HG03103 (cell line): ENCODE data around the gene COPB2.
"Not testable (repeated sequence)": the region's sequence is repeated elsewhere in the genome, so short reads cannot be mapped to it uniquely, and the experiment has no call there.

Experiments
- ATAC-seq: cut with Tn5 transposase; IDR thresholded peaks from one replicate; pipeline ENCODE4 v1.9.1; 2021; ENCODE audit warnings: low read depth; ENCODE audit not compliant: unreplicated experiment

Gene COPB2

GRCh38 chr3:139380575-139380974, 8.9 kb downstream of the COPB2 start:
- no peak for ATAC-seq

GRCh38 chr3:139378587-139379241, 10.7 kb downstream of the COPB2 start:
- ATAC-seq = no peak

- no peak for ATAC-seq
Measured at GRCh38 chr3:139377378-139377777, 12.1 kb downstream of the COPB2 start.

- no peak for ATAC-seq
Measured at GRCh38 chr3:139374099-139374498, 15.3 kb downstream of the COPB2 start.

GRCh38 chr3:139364549-139364948, 24.9 kb downstream of the COPB2 start:
- no peak for ATAC-seq

GRCh38 chr3:139361276-139361675, 28.2 kb downstream of the COPB2 start:
- no peak for ATAC-seq

- ATAC-seq = no peak
Measured at GRCh38 chr3:139358841-139359562, 30.4 kb downstream of the COPB2 start.

- peak; percentile 65 for ATAC-seq
Measured at GRCh38 chr3:139357899-139358298, 31.5 kb downstream of the COPB2 start.

- no peak for ATAC-seq
Measured at GRCh38 chr3:139355891-139356290, 33.6 kb downstream of the COPB2 start.

- ATAC-seq = no peak
Measured at GRCh38 chr3:139355476-139355875, 34.0 kb downstream of the COPB2 start.

- no peak for ATAC-seq
Measured at GRCh38 chr3:139354661-139355060, 34.8 kb downstream of the COPB2 start.

GRCh38 chr3:139353920-139354556, 35.4 kb downstream of the COPB2 start:
- no peak for ATAC-seq

- ATAC-seq = no peak
Measured at GRCh38 chr3:139346771-139347170, 42.7 kb downstream of the COPB2 start.

GRCh38 chr3:139343895-139344856, 45.3 kb downstream of the COPB2 start, which contains the start of gene MRPS22:
MRPS22 (plus strand) TSS chr3:139344020; CDS start chr3:139344027, 7 bp downstream.
- peak; percentile 97 for ATAC-seq

- ATAC-seq = no peak
Measured at GRCh38 chr3:139342054-139342453, 47.4 kb downstream of the COPB2 start.

GRCh38 chr3:139340784-139341183, 48.7 kb downstream of the COPB2 start:
- no peak for ATAC-seq

- no peak for ATAC-seq
Measured at GRCh38 chr3:139339219-139339906, 50.1 kb downstream of the COPB2 start.

- no peak for ATAC-seq
Measured at GRCh38 chr3:139338405-139338804, 51.0 kb downstream of the COPB2 start.

GRCh38 chr3:139334675-139335074, 54.8 kb downstream of the COPB2 start:
- not testable (repeated sequence) for ATAC-seq

- no peak for ATAC-seq
Measured at GRCh38 chr3:139332092-139332491, 57.4 kb downstream of the COPB2 start.
